IMR-90 (cell line): Measurements from ENCODE around the gene PALM3. TPM values are rescaled to one million over a fixed set of nuclear protein-coding genes. Genes with fewer than 3 reads are reported as not detected.

Experiments
- ATAC-seq: fragments of 200-7000 bp; cut with Tn5 transposase; 2 replicates; pipeline ENCODE4 v1.9.1; 2020; ENCODE audit warnings: low read depth, mild to moderate bottlenecking, moderate library complexity
- BruUV-seq: library from RNA; stranded (reverse); fragments of 400-500 nt; replicated peaks from 2 replicates; lab custom pipeline; 2021; lab: Mats Ljungman, UMichigan
- CTCF ChIA-PET: fragments of 300-600 bp; formaldehyde crosslinking; extraction: SDS; loops from one replicate; lab custom pipeline; 2021; ENCODE audit warnings: antibody characterized with exemption; lab: Yijun Ruan, JAX
- POLR2A ChIA-PET: fragments of 300-600 bp; sonication (Branson Sonifier 250); formaldehyde crosslinking; loops from one replicate; lab custom pipeline; 2022; ENCODE audit warnings: antibody characterized with exemption; ENCODE audit not compliant: unreplicated experiment; lab: Charles Lee
- DNase-seq: peaks from one replicate; pipeline ENCODE4 v3.0.0; 2013
- H2AFZ ChIP-seq: replicated peaks from 2 replicates; pipeline ENCODE3; 2013; ENCODE audit warnings: low read length, mild to moderate bottlenecking; ENCODE audit not compliant: poor library complexity
- H2AK5ac ChIP-seq: 2 replicates; pipeline ENCODE4 v1.6.1; 2013; ENCODE audit warnings: low read depth, low read length, inconsistent platforms
- H2AK9ac ChIP-seq: replicated peaks from 2 replicates; pipeline ENCODE3; 2013; ENCODE audit warnings: mild to moderate bottlenecking, low read depth, low read length, moderate library complexity; ENCODE audit not compliant: poor library complexity
- H2BK120ac ChIP-seq: 2 replicates; pipeline ENCODE4 v1.6.1; 2013; ENCODE audit warnings: low read depth, low read length, inconsistent platforms
- H2BK15ac ChIP-seq: 3 replicates; pipeline ENCODE4 v1.6.1; 2013; ENCODE audit warnings: low read depth, low read length, inconsistent platforms
- H2BK20ac ChIP-seq: 2 replicates; pipeline ENCODE4 v1.6.1; 2013; ENCODE audit warnings: low read depth, mild to moderate bottlenecking, inconsistent platforms, low read length, moderate library complexity
- H2BK5ac ChIP-seq: 2 replicates; pipeline ENCODE4 v1.6.1; 2013; ENCODE audit warnings: mild to moderate bottlenecking, low read depth, low read length, inconsistent platforms; ENCODE audit not compliant: poor library complexity, severe bottlenecking
- H3K14ac ChIP-seq: replicated peaks from 2 replicates; pipeline ENCODE4 v1.6.1; 2013; ENCODE audit warnings: low read depth, low read length, inconsistent platforms
- H3K18ac ChIP-seq: 2 replicates; pipeline ENCODE4 v1.6.1; 2013; ENCODE audit warnings: low read depth, low read length, control low read depth
- H3K23ac ChIP-seq: 2 replicates; pipeline ENCODE4 v1.6.1; 2013; ENCODE audit warnings: low read depth, low read length, inconsistent platforms
- H3K27ac ChIP-seq: 2 replicates; pipeline ENCODE4 v1.5.1; 2013; ENCODE audit warnings: mild to moderate bottlenecking, control low read depth, low read length; ENCODE audit not compliant: insufficient read depth
- H3K27me3 ChIP-seq: 2 replicates; pipeline ENCODE4 v1.6.1; 2013; ENCODE audit warnings: low read length; ENCODE audit not compliant: control insufficient read depth, insufficient read depth
- H3K36me3 ChIP-seq: 2 replicates; pipeline ENCODE4 v1.6.1; 2013; ENCODE audit warnings: low read length, mixed read lengths; ENCODE audit not compliant: control insufficient read depth, insufficient read depth
- H3K4ac ChIP-seq: 2 replicates; pipeline ENCODE4 v1.6.1; 2013; ENCODE audit warnings: low read depth, low read length, inconsistent platforms
- H3K4me1 ChIP-seq: 2 replicates; pipeline ENCODE4 v1.6.1; 2013; ENCODE audit warnings: low read length, mixed read lengths; ENCODE audit not compliant: control insufficient read depth, insufficient read depth
- H3K4me2 ChIP-seq: 2 replicates; pipeline ENCODE4 v1.6.1; 2013; ENCODE audit warnings: low read depth, mild to moderate bottlenecking, control low read depth, low read length, moderate library complexity
- H3K4me3 ChIP-seq: 2 replicates; pipeline ENCODE4 v1.5.1; 2013; ENCODE audit warnings: low read depth, mild to moderate bottlenecking, control low read depth, low read length, moderate library complexity; ENCODE audit not compliant: insufficient read depth
- H3K56ac ChIP-seq: 2 replicates; pipeline ENCODE4 v1.6.1; 2013; ENCODE audit warnings: low read length, inconsistent platforms; ENCODE audit not compliant: insufficient read depth; ENCODE audit errors: extremely low read depth
- H3K79me1 ChIP-seq, 2 experiments: 2 replicates each; pipeline ENCODE4 v1.6.1; 2013; ENCODE audit warnings: low read length in 2 of 2, inconsistent platforms in 1 of 2, low read depth in 1 of 2
- H3K9ac ChIP-seq: 2 replicates; pipeline ENCODE4 v1.6.1; 2013; ENCODE audit warnings: low read depth, low read length, control low read depth
- H3K9me1 ChIP-seq: 2 replicates; pipeline ENCODE4 v1.6.1; 2013; ENCODE audit warnings: low read length, inconsistent platforms; ENCODE audit not compliant: insufficient read depth
- H3K9me3 ChIP-seq: 2 replicates; pipeline ENCODE4 v1.6.1; 2013; ENCODE audit warnings: low read length; ENCODE audit not compliant: control insufficient read depth, insufficient read depth
- H4K20me1 ChIP-seq: 2 replicates; pipeline ENCODE4 v1.6.1; 2013; ENCODE audit warnings: low read length, inconsistent platforms; ENCODE audit not compliant: insufficient read depth
- H4K5ac ChIP-seq: 2 replicates; pipeline ENCODE4 v1.6.1; 2013; ENCODE audit warnings: mild to moderate bottlenecking, low read depth, low read length, control low read depth
- H4K8ac ChIP-seq, 2 experiments: 2 replicates each; pipeline ENCODE4 v1.6.1; 2013; ENCODE audit warnings: low read depth in 2 of 2, low read length in 2 of 2, control low read depth in 1 of 2, inconsistent platforms in 1 of 2
- H4K91ac ChIP-seq: 2 replicates; pipeline ENCODE4 v1.6.1; 2013; ENCODE audit warnings: low read depth, low read length, inconsistent platforms; ENCODE audit not compliant: insufficient read depth
- BHLHE40 ChIP-seq: fragments of 150-350 bp; IDR thresholded peaks from 2 replicates; pipeline ENCODE4 v1.6.1; 2016; ENCODE audit warnings: mild to moderate bottlenecking, low read depth, low read length
- MAZ ChIP-seq: IDR thresholded peaks from 2 replicates; pipeline ENCODE4 v1.6.1; 2012; ENCODE audit warnings: low read depth, mild to moderate bottlenecking, low read length, improper control_type of control experiment, moderate library complexity, borderline replicate concordance
- WGBS, 2 experiments: methylation state at CpG; one replicate each; pipeline versions ENCODE4 v1.1.5 to v1.1.7; 2013; ENCODE audit warnings: missing lambda C conversion rate in 2 of 2; ENCODE audit not compliant: insufficient read length in 1 of 2; ENCODE audit errors: extremely low coverage in 2 of 2; 5-methylcytosine and 5-hydroxymethylcytosine counted together
- dilution Hi-C: fragments of 300-500 bp; cut with HindIII; formaldehyde crosslinking; loops from one replicate; pipeline ENCODE4 v1.14.3; 2018; ENCODE audit warnings: low sequenced_read_pairs; ENCODE audit not compliant: unreplicated experiment
- in situ Hi-C: fragments of 300-500 bp; cut with MboI; formaldehyde crosslinking; loops from 3 replicates; pipeline ENCODE4 v1.14.3; 2019; ENCODE audit warnings: low sequenced_read_pairs, inconsistent platforms, mixed read lengths
- intact Hi-C: fragments of 100-400 bp; cut with micrococcal nuclease; formaldehyde crosslinking; loops from 2 replicates; pipeline ENCODE4 v1.10.0; 2022
- polyA plus RNA-seq, 3 experiments: library from polyadenylated mRNA; depleted of rRNA; stranded (reverse); fragments of >200 nt; gene quantifications; 2 replicates each; pipeline ENCODE4 v1.2.3, GENCODE V29; 2012; ENCODE audit warnings: low replicate concordance in 1 of 3
- total RNA-seq: library from RNA; depleted of rRNA; stranded (reverse); fragments of >200 nt; gene quantifications from 2 replicates; pipeline ENCODE4 v1.2.3, GENCODE V29; 2012

PALM3 gene
- total and polyA plus RNA-seq, 2 of the 4 experiments (the other 2 are of a cell fraction), result 0.18 to 0.84 TPM

DNA sequence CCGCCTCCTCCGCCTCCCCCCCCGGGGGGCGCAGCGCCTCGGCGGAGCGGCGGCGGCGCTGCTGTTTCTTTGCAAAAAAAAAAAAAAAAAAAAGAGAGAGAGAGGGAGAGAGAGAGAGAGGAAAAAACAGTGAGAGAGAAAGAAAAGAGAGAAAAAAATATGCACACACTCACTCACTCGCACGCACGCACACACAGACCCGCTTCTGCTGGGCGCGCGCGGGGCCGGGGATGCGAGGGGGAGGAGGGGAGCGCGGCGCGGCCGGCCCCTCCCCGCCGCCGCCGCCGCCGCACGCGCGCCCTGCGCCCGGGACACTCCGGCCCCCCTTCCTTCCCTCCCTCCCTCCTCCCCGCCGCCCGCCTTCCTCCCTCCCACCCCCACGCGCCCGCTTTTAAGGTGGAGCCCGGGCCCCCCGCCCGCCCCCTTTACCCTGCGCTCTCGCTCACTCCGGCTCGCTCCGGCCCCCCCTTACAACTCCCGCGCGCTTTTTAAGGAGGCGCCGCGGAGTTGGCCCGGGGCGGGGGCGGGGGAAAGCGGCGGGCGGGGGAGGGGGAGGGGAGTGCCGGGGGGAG, 28.7 kb upstream of the PALM3 start, which contains the start of gene SAMD1:
TSS of gene SAMD1 (minus strand) at position 243 of the 572 bp plus-strand sequence.
- peak; percentile 70 for ATAC-seq

More for the DNA sequence above, 28.7 kb upstream of the PALM3 start, which contains the start of gene SAMD1:
- Histone ChIP-seq H4K5ac (peak within 1 kb of the TSS; percentile 46; the same call in 1 of the 2 replicates), H3K4me3 (peak within 1 kb of the TSS; percentile 80), H3K9me3 (peaks cover 8% of the 10 kb centered on the region), H2BK5ac (peak within 1 kb of the TSS; percentile 65), H2BK15ac (no peak within 1 kb of the TSS), H4K91ac (peak within 1 kb of the TSS; percentile 20; the same call in 1 of the 2 replicates), H3K4ac (peak within 1 kb of the TSS; percentile 53), H3K27ac (peak within 1 kb of the TSS; percentile 61), H3K27me3 (no peaks in the 10 kb centered on the region), H4K8ac (peak within 1 kb of the TSS in 1 of 2 experiments; percentile 62; a peak in 3 of 4 replicates), H2BK120ac (no peak within 1 kb of the TSS), H3K36me3 (peaks cover 12% of the 10 kb centered on the region), H2BK20ac (no peak within 1 kb of the TSS), H3K79me1 (peaks cover 0 to 6% of the 10 kb centered on the region in 2 experiments; a peak in 2 of 4 replicates), H2AFZ (peak within 1 kb of the TSS; percentile 93), H3K4me1 (no peaks in the 10 kb centered on the region), H3K56ac (peak within 1 kb of the TSS; percentile 40; the same call in 1 of the 2 replicates), H3K23ac (peak within 1 kb of the TSS; percentile 55), H2AK9ac (peak within 1 kb of the TSS; percentile 87), H3K9ac (peak within 1 kb of the TSS; percentile 78), H3K14ac (no peak within 1 kb of the TSS), H2AK5ac (no peak within 1 kb of the TSS; the same call in 1 of the 2 replicates), H3K9me1 (no peaks in the 10 kb centered on the region), H4K20me1 (peaks cover 7% of the 10 kb centered on the region), H3K18ac (peak within 1 kb of the TSS; percentile 56; the same call in 1 of the 2 replicates), H3K4me2 (peak within 1 kb of the TSS; percentile 97)
- CTCF ChIA-PET, result no interaction called here
- BruUV-seq, result no TSS peak
- dilution Hi-C loops (no loop called here), intact Hi-C loops (loop anchor here (2.0 kb wide), 1 partner anchor 46 kb away; the partner anchor contains the start of gene ASF1B), in situ Hi-C loops (loop anchor here (25.0 kb wide), 1 partner anchor 328 kb away; the partner anchor contains the start of genes C19orf53 and MRI1)
- no CpG with 5 or more reads among the region's 65 CpGs for WGBS, 2 experiments
- TF ChIP-seq BHLHE40 (no peak; the same call in 1 of the 2 replicates), MAZ (peak; percentile 56; the same call in 1 of the 2 replicates)
- POLR2A ChIA-PET, result no interaction called here
- DNase-seq, result peak; percentile 83
